HG03565 (cell line): Measurements from ENCODE around the gene PPP6R2.
A peak's percentile ranks its signal among the peaks of the same experiment; 100 is the strongest.

Experiments used
- ATAC-seq: cut with Tn5 transposase; IDR thresholded peaks from one replicate; pipeline ENCODE4 v1.9.1; 2021; ENCODE audit warnings: mild to moderate bottlenecking, moderate library complexity; ENCODE audit not compliant: unreplicated experiment

PPP6R2 gene

DNA sequence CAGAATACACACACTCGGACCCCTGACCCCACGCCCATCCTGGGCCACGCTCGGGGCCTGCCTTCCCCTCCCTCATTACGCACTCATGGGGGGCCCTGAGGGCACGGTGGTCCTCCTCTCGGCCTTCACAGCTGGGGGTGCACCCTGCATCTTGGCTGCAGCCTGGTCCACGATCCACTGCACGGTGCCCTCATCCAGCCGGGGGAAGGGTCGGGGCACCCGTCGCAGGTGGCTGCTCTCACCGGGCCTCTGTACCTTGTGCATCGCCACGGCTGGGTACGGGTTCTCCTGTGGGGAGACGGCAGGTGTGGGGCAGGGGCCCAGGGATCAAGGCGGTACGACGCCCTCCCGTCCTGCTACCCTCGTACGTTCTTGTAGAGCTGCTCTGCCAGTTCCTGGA is 121.3 kb downstream of the PPP6R2 start:
- no peak for ATAC-seq

DNA sequence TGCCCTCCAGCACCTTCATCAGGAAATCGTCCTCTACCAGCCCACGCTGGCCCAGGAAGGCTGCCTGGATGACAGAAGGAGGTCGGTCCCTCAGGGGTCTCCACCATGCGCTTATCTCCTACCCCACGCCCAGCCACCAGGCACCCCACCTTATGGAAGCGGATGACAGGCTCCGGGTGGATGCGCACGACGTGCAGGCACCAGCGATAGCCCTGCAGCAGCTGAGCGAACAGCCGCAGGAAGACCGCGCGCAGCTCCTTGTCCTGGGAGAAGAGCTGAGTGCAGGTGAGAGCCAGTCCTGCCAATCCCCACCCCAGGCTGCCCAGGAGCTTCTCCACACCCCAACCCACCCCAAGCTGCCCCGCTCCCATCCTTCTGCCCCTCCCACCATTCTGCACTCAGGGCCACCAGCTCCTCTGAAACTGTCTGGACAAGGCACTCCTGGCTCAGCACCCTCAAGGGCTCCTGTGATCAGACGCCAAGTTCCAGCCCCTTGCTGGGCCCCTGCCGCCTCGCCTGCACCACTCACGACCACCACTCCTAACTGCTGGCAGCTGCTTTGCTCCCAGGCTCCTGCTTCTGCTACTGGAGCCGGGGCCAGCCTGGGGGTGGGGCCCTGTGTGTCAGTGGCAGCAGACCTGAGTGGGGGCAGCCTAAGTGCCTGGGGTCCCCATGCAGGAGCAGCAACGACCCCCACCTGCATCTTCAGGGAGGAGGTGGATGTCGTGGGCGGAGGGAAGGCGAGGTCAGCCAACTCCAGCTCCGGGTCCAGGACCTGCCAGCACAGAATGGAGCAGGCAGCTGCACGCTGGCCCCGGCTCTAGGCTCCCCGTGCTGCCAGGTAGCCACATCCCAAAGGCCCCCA is 122.2 kb downstream of the PPP6R2 start:
- ATAC-seq: no peak

DNA sequence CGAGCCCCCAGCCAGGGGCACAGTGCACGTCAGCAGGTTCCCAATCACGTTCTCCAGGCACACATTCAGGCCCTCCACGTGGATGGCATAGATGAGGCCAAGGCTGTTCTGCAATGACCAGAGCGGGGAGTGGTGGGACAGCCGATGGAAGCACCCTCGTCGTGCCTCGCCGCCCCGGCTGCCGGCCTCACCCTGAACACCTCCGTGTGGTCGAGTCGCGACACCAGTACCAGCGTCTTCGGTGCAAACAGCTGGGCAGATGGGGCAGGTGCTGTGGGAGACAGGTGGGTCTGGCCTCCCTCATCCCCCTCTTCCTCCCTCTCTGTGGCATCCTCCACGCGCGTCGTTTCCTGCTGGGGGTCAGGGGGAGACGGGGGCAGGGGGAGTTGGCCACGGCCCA is 124.2 kb downstream of the PPP6R2 start:
- ATAC-seq: no peak

DNA sequence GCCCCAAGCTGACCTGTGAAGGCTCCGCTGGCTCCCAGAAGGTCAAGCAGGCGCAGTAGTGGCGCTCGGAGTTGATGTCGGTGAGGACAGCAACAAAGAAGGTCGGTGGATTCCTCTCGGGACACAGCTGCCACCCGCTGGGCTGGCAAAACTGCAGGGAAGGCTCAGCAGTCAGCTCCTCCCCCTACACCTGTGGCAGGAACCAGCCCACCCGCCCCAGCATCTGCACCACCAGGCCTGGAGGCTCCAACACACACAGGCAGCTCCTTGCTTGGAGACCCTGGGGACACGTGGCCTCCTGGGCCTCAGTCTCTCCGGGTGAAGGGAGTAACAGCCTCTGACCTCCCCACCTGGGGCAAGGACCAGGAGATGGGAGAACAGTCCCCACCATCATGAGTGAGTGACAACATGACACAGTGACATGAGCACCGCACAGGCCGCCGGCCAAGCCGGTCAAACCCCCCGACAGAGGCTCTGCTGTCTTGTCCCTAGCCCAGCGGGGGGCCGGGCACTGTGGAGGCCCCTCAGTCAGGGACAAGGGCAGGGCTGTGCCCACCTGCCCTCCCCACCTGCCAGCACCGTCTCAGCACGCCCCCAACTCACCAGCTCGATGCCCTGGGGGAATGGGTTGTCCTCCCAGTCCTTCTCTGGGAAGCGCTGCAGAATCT is 124.8 kb downstream of the PPP6R2 start:
- no peak for ATAC-seq

GRCh38 chr22:50468626-50469025 is 125.5 kb downstream of the PPP6R2 start:
- ATAC-seq: no peak

GRCh38 chr22:50469377-50470305 is 126.5 kb downstream of the PPP6R2 start:
- no peak for ATAC-seq

DNA sequence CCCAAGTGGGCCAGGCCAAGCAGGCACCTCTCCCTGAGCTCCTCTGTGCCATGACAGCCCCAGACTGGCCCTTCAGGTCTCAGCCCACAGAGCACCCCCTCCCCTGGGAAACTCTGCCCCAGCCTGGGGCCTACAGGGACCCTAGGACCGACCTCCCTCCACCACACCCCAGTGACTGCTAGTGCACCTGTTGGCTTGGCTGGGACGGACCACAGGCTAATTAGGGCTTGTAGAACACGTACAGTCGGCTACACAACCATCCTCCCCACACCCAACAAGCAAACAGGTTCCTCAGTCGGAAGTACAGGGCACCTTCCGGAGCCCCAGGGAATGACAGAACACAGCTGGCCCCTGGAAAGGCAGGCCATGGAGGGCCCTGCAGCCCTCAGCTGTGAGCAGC is 127.4 kb downstream of the PPP6R2 start:
- ATAC-seq: no peak

- ATAC-seq: no peak
These were observed 128.2 kb downstream of the PPP6R2 start for GRCh38 chr22:50471197-50471847.

- ATAC-seq: no peak
These were observed 128.8 kb downstream of the PPP6R2 start for GRCh38 chr22:50471962-50472361.

- no peak for ATAC-seq
These were observed 130.0 kb downstream of the PPP6R2 start for GRCh38 chr22:50473088-50473487.

DNA sequence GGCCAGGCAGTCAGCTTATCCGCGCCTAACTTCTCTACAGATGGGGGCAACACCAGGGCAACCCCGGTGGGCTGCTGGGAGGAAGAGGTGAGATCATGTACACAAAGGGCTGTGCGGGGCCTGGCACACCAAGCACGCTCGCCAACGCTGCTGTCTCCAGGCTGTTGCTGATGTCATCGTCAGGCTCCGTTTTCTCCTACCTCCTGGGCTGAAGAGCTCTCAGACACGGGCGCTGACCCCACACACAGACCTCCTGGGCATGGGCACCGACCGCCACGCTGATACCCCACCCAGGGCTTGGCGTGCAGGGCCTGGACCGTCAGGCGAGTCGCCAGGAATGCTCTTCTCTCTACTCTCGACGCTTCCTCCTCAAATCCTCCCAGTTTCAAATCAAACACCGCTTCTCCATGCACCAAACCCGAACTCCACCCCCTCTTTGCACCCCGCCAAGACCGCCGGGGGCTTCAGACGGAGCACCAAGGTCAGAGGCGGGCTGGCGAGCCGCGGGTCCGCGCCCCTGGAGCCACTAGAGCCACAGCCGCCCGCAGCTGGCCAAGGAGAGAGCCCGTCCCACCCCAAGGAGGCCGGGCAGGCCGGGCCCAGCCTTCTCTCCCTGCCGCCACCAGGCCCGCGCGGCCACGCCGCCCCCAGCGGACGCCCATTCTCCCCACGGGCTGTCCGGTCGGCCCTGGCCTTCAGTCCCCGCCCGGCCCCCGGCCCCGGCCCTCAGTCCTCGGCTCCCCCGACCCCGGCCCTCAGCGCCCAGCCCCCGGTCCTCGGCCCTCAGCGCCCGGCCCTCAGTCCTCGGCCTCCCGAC is 130.9 kb downstream of the PPP6R2 start:
- ATAC-seq: no peak

DNA sequence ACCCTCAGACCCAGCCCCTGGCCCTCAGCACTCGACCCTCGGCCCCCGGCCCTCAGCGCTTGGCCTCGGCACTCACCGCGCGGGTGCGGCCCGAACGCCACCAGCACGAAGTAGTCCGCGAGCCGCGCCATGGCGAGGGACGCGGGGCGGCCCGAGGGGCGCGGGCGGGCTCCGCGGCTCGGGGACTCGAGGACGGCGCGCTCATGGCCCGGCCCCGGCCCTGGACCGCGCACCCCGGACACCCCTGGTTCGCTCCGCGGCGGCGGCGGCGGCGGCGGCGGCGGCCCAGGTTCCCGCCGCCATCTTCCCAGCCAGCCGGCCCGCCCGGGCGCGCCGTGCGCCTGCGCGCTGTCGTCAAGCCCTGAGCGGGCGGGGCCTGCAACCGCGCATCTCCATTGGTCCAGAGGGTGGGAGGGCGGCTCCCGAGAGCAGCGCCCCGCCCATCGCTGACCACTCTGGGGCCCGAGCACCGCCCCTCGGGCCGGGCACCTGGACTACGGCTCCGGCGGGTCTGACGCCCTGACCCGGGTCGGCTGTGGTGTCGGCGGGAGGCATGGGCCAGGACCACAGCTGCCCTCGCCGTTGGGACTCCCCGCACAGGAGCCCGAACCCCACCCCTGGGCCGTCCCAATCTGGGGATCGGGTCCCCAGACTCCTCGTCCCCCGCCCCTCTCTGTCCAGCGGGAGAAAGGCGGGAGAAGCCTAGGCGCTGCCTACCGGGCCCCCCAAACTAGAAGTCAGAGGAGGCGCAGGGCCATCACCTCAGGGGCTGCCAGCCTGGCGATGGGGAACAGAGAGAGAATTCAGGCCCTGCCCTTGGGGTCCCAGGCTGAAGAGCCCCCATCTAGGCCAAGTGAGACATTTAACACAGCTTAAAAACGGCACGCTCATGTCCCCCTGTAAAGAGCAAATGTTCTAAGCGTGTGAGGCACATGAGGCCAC is 131.9 kb downstream of the PPP6R2 start, which contains the start of gene SBF1:
Gene SBF1 (minus strand): TSS at position 326 of the 942 bp plus-strand sequence. CDS start 195 bp downstream, at position 131.
- peak; percentile 78 for ATAC-seq

- ATAC-seq: no peak
These were observed 132.5 kb downstream of the PPP6R2 start for GRCh38 chr22:50475652-50476002.

GRCh38 chr22:50476868-50477267 is 133.7 kb downstream of the PPP6R2 start:
- no peak for ATAC-seq

GRCh38 chr22:50477923-50478322 is 134.8 kb downstream of the PPP6R2 start:
- no peak for ATAC-seq

GRCh38 chr22:50479721-50480120 is 136.6 kb downstream of the PPP6R2 start:
- no peak for ATAC-seq

DNA sequence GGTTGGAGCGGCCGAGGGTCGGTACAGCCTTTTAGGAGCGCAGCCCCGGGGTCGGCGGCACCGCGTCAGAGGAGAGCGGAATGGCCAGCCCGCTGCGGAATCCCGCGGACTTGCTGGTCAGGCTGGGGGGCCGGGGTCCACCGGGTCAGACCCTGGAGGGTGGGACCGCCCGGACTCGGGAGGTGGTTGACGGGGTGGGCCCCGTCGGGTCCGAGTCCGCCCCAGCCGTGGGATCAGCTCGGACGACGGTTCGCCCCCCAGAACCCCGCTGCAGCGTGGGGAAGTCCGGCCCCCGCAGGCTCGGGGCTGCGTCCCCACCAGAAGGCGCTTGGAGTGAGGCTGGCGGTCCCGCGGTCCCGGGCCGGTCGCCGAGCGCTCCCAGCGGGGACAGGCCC is 137.9 kb downstream of the PPP6R2 start:
- no peak for ATAC-seq

DNA sequence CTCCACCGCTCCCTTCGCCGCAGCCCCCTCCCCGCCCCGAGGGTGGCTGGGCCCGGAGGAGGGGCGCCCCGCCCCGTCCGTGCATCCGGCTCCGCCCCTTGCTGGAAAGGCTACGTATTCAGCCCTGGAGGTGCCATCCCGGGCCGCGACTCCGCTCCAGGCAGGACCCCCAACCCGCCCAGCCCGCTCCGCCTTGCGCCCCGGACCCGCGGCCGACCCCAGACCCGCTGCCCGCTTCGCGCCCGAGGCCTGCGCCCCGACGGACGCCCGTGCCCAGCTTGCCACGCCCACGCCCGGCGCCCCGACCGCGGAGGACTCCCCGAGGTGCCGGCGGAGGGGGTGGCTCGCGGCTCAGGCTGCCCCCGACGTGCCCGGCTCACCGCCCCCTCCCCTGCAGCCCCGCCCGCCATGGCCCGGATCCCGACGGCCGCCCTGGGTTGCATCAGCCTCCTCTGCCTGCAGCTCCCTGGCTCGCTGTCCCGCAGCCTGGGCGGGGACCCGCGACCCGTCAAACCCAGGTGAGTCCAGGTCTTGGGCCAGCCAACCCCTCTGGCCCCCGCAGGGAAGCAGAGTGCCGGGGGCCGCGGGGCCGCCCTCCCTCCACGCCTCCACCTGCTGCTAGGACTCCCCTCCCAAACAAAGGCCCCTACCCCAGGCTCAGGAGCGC is 138.4 kb downstream of the PPP6R2 start, which contains the start of gene ADM2:
Gene ADM2 (plus strand): TSS at position 104 of the 667 bp plus-strand sequence. CDS start 305 bp downstream, at position 409.
- ATAC-seq: no peak
